Measurements from ENCODE around the gene TMEM147. TPM values are rescaled to one million over a fixed set of nuclear protein-coding genes. Genes with fewer than 3 reads are reported as not detected.

The TMEM147 gene
- polyA plus RNA-seq, 1 donor = 48.9 TPM

GRCh38 chr19:35549174-35549788 is 3.9 kb downstream of the TMEM147 start:
- DNase-seq = peak; percentile 29

DNA sequence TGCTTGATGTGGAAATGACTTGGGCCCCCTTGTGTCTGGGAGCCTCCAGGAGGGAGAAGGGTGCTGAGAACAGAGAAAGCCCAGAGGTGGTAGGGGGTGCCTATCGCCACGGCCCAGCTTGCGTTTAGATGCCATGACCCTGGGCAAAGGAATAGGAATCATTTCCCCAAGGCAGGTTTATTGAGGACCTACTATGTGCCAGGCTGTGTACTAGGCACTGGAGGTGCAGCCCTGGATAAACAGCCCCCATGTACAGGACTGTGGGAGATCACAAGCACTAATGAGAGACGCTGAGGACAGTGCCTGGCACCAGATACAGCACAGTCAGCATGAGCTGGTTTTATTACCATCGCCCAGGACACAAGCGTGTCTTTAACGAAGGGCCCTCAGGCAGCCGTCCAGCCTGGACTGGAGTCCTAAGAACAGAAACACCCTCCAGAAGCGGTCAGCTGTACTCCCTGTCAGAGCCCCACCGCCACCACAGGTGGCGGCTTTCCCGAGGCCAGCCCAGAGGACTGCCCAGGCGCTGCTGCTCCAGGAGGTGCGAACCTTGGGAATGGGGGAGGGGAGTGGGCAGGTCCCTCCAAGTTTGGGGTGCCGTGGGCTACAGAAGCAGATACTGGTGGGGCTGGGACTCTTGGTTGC is 4.6 kb downstream of the TMEM147 start:
- no peak for DNase-seq

GRCh38 chr19:35551091-35551810 is 5.8 kb downstream of the TMEM147 start:
- DNase-seq = no peak

- DNase-seq = no peak
These were observed 7.3 kb downstream of the TMEM147 start for GRCh38 chr19:35552534-35553384.

DNA sequence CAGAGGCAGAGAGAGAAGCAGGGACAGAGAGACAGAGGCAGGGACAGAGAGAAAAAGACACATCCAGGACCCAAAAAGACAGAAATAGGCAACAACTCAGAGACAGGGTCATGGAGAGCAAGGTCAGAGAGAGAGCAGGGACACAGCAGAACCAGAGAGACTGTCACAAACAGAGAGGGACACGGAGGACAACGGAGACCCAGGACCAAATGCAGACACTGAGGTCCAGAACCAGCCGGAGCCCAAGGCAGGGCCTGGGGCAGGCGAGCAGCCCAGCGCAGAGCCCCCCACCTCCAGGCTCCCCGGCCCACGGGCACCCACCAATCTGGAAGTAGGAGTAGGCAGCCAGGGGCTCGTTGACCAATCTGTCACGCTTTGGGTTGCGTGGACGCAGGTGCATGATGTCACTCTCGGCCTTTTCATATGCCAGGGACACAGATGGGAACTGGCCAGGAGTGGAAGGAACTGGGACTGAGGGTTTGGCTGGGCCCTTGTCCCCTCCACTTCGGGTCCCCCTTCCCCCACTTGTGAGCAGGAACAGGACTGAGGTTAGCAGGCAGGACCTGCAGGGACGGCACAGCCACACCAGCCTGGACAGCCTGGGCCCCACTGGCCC is 8.1 kb downstream of the TMEM147 start:
- no peak for DNase-seq

GRCh38 chr19:35554076-35554475 is 8.7 kb downstream of the TMEM147 start:
- DNase-seq = no peak

- DNase-seq = no peak
These were observed 10.0 kb downstream of the TMEM147 start for GRCh38 chr19:35555301-35556005.

GRCh38 chr19:35556025-35556590 is 10.7 kb downstream of the TMEM147 start:
- DNase-seq = no peak

GRCh38 chr19:35556846-35557538 is 11.6 kb downstream of the TMEM147 start:
- no peak for DNase-seq

DNA sequence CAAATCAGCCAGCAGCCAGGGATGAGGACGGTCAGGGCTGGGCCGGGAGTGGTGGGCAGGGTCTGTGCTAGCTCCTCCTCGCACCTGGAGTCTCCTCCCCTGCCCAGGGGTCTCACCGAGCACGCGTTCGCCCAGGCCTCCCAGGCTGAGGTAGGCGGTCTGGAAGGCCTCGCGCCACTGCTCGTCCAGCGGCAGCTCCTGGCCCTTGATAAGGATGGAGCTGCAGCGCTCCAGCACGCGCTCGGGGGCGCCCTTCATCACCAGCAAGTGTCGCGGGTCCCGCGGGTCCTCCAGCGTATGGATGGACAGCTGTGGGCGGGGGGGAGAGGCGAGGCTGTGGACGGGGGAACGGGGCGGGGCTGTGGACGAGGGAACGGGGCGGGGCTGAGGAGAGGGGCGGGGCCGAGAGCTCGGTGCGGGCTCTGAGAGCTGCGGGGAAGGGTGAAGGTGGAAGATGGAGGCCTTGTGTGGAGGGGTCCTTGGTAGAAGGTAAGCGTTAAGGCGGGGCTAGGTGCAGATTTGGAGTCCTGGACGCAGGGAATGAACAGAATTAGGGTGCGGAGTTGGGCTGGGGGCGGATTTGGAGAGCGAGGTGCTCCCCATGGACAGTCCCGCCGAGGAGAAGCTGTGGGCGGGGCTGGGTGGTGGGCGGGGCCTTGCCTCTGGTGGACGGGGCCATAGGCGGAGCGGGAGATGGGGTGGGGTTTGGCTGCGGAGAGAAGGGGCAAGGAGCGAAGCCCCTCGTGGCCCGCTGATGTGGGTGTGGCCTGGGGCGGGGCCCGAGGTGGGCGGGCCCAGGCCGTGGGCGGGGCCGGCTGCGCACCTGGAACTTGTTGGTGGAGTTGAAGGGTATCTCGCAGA is 12.3 kb downstream of the TMEM147 start:
- DNase-seq = peak; percentile 28

GRCh38 chr19:35558400-35559280 is 13.2 kb downstream of the TMEM147 start:
- DNase-seq = no peak

DNA sequence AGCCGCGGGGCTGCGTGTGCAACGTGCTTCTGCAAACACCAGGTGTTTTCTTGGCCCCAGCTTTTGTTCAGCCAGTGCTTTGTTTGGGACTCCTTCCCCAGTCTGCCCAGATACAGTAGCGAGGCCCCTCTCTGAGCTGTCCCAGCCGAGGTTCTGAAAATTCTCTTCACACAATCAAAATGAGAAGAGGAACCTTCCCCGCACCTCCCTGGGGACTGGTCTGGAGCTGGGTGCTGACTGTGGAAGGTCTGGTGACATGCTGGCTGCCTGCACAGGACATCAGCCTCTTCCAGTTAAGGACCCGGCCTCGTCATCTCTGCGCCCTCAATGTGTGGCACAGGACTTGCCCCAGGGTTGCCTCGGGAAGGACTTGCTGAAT is 13.8 kb downstream of the TMEM147 start:
- no peak for DNase-seq

DNA sequence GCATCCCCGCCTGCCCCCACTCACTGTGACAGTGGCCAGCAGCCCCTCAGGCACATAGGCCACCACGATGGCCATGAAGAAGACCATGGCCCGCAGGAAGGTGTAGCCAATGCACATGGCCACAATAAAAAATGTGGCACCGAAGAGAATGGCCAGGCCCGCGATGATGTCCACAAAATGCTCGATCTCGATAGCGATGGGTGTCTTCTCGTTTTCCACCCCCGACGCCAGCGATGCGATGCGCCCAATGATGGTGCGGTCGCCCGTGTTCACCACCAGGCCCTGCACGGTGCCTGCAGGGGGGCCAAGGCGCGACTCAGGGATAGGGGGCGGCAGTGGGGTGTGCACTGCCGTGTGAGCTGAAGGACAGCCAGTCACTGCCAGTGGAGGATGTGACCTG is 14.4 kb downstream of the TMEM147 start:
- DNase-seq = no peak

DNA sequence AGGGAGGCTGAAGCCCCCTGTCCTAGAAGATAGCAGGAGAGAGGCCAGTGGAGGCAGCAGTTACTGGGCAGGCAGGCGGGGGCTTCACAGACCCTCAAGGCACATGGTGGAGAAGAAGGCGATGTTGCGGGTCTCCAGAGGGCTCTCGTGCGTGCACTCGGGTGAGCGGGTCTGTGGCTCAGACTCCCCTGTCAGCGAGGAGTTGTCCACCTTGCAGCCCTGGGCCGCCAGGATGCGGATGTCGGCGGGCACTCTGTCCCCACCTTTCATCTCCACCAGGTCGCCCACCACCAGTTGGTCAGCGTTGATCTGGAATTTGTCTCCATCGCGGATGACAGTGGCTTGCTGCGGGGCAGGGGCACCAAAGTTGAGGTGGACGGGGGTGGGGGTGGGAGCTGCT is 14.8 kb downstream of the TMEM147 start:
- DNase-seq = no peak

DNA sequence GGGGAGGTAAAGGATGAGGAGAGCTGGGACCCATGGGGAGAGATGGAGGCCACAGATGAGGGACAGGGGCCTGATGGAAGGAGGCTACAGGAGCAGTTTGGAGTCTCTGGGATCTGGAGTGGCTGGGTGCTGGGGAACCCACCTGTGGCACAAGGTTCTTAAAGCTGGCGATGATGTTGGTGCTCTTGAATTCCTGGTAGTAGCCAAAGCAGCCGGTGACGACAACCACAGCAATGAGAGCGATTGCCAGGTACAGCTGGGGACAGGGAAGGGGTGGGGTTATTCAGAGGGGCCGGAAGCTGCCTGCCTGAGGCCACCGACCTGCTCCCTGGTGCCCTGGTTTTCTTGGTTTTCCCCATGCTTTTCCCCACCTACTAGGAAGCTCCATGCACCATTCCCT is 15.3 kb downstream of the TMEM147 start:
- DNase-seq = no peak

GRCh38 chr19:35561436-35561835 is 16.0 kb downstream of the TMEM147 start:
- no peak for DNase-seq

DNA sequence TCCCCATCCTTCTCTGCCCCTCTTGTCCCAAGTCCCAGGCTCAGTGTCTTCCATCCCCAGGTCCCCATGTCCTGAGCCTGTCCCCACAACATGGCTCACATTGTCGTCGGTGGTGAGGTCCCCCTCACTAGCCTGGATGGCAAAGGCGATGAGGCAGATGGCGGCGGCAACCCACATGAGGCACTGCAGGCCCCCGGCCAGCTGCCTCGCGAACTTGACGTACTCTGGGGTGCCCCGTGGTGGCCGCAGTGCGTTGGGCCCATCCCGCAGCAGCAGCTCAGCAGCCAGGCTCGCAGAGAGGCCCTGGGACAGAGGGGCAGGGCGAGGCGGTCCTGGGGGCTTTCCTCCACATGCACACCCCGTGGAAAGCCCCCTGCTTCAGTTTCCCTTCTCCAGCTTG is 16.9 kb downstream of the TMEM147 start:
- DNase-seq = no peak

DNA sequence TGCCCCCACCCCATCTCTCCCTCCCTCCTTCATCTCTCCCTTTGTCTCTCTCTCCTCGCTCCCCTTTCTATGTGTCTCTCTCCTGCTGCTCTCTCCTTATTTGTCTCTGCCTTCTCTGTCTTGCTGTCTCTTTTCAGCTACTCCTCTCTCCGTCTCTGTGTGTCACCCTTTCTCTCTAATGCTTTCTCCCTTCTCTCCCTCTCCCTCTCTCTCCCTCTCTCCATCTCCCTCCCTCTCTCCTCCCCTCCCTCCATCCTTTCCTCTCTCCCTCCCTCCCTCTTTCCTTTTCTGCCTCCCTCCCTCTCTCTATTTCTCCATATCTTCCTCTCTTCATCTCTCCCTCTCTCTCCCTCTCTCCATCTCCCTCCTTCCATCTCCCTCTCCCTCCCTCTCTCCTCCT is 17.4 kb downstream of the TMEM147 start:
- no peak for DNase-seq
